HFF-Myc (cell line): ENCODE results near the gene C1QL4.

Experiments
- DNase-seq: peaks from one replicate; pipeline ENCODE4 v3.0.0-alpha.2; 2011; ENCODE audit warnings: low read depth; ENCODE audit errors: extremely low read depth
- H3K4me3 ChIP-seq: replicated peaks from 2 replicates; pipeline ENCODE4 v1.5.1; 2011; ENCODE audit warnings: low read depth, mild to moderate bottlenecking, control low read depth, low read length
- TF ChIP-seq, protein P1 (sequence below): IDR thresholded peaks from 2 replicates; pipeline ENCODE4 v1.5.1; 2012; ENCODE audit warnings: mild to moderate bottlenecking, low read depth, low read length, control low read depth; ENCODE audit errors: missing control alignments

C1QL4 gene

DNA sequence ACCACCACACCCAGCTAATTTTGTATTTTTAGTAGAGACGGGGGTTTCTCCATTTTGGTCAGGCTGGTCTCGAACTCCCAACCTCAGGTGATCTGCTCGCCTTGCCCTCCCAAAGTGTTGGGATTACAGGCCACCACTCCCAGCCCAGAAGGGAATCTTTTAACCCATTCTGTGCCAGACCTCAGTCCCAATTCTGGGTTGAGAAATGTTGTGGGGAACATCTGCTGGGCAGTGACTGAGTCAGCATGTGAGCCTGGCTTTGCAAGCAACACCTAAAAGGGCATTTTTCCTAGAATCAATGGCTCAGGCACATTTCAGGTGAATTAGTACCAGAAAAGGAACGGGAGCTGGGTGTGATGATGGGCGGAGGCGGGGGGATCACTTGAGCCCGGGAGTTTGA is 22.7 kb upstream of the C1QL4 start:
- TF ChIP-seq, protein P1, sequence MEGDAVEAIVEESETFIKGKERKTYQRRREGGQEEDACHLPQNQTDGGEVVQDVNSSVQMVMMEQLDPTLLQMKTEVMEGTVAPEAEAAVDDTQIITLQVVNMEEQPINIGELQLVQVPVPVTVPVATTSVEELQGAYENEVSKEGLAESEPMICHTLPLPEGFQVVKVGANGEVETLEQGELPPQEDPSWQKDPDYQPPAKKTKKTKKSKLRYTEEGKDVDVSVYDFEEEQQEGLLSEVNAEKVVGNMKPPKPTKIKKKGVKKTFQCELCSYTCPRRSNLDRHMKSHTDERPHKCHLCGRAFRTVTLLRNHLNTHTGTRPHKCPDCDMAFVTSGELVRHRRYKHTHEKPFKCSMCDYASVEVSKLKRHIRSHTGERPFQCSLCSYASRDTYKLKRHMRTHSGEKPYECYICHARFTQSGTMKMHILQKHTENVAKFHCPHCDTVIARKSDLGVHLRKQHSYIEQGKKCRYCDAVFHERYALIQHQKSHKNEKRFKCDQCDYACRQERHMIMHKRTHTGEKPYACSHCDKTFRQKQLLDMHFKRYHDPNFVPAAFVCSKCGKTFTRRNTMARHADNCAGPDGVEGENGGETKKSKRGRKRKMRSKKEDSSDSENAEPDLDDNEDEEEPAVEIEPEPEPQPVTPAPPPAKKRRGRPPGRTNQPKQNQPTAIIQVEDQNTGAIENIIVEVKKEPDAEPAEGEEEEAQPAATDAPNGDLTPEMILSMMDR, result no peak
- no peak for DNase-seq
- no peak overlapping the region for H3K4me3 ChIP-seq

DNA sequence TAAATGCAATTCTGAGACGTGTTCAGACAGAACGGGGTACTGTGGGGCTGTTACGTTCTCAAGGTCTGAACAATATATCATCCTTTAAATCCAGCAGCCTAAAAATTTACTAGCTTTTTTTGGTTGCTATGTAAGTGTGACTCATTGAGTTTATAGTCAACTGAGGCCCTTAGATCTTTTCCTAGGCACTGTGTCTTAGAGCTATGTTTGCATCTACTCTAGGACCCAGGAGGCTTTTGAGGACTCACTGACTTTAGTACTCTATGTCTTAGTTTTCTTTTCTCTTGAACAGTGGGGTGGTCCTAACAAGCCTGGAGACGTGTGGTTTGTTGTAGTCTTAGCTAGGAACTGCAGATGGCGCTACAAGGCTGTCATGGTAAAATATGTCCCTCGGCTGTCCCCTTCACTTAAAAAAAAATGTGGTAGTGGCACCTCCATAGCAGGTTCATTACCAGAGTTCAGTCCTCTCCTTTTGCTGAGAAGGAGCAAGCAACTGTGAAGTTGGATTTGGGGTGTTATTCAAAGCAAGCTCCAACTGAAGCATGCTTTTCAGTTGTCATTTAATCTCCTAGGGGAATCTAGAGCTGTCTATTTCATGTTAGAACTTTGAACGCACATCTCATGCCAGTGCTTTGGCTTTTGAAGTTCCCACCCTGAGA is 21.6 kb upstream of the C1QL4 start:
- no peak overlapping the region for H3K4me3 ChIP-seq
- TF ChIP-seq, protein P1, result peak; percentile 80
- DNase-seq, result peak; percentile 60

DNA sequence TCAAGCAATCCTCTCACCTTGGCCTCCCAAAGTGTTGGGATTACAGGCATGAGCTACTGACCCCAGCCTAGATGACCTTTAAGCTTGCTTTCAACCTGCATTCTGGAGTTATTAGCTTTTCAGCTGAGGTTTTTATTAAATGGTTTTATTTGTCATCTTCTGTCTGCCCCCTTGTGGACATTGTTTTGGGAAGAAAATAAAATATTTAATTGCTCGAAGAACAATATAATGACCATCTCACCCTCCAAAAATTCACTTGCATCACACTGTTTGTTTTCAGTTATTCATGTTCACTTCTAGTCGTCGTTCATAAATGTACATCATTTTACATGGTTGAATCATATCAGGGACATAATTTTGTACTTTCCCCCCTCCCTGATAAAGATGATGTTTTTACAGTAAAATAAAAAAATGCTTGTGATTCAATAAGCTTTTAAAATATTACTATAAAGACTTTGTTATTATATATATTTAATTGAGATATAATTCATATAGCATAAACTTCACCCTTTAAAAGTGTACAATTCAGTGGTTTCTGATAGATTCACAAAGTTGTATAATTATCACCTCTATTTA is 20.2 kb upstream of the C1QL4 start:
- no peak overlapping the region for H3K4me3 ChIP-seq
- DNase-seq, result no peak
- TF ChIP-seq, protein P1, result peak; percentile 39

DNA sequence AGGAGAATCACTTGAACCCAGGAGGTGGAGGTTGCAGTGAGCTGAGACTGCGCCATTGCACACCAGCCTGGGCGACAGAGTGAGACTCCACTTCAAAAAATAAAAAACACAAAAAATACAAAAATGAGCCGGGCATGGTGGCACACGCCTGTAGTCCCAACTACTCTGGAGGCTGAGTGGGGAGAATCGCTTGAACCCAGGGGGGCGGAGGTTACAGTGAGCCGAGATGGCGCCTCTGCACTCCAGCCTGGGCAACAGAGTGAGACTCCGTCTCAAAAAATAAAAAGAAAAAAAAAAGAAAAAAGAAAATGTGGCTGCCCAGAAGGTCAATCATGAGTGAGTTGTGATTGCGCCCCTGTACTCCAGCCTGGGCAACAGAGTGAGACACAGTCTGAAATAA is 18.9 kb upstream of the C1QL4 start:
- DNase-seq, result no peak
- H3K4me3 ChIP-seq, result no peak overlapping the region
- TF ChIP-seq, protein P1, result no peak

DNA sequence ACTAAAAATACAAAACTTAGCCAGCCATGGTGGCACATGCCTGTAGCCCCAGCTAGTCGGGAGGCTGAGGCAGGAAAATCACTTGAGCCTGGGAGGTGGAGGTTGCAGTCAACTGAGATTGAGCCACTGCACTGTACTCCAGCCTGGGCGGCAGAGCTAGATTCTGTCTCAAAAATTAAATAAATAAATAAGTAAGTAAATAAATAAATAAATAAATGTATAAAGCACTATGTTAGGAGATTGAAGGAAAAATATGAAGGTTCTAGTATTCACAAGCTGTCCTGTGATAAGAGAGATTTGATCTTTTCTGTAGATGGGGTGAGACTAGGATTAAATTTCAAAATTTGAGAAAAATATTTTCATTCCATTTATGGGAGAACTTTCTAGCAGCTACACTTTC is 15.4 kb upstream of the C1QL4 start:
- TF ChIP-seq, protein P1, result no peak
- DNase-seq, result no peak
- no peak overlapping the region for H3K4me3 ChIP-seq

DNA sequence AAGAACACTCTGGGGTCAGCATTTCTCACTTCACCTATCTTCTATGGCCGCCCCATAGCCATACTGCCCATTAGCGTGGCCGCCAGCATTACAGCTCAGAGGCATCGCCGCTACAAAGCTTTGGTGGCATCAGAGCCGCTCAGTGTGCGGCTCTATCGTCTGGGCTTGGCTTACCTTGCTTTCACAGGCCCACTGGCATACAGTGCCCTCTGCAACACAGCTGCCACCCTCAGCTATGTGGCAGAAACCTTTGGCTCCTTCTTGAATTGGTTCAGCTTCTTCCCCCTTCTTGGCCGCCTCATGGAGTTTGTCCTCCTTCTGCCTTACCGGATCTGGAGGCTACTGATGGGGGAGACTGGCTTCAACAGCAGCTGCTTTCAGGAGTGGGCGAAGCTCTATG is 12.3 kb upstream of the C1QL4 start:
- DNase-seq, result no peak
- TF ChIP-seq, protein P1, result no peak
- H3K4me3 ChIP-seq, result no peak overlapping the region
